Measurements from ENCODE around the gene BIRC7.

Gene BIRC7

DNA sequence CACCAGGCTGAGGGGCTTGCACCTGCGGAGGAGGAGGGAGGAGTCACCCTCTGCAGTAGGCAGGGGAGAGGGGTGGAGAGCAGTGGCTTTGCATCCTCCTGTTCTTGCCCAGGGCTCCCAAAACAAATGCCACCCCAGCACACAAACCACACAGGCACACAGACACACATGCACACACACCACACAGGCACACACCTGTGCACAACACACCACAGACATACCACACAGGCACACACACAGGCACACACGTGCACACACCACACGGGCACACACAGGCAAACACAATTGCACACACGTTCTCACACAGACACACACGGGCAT is 46.4 kb upstream of the BIRC7 start:
- no peak for DNase-seq (ENCODE audit: insufficient read length, low spot score)
- no peak for FAIRE-seq
- TF ChIP-seq, protein P1, sequence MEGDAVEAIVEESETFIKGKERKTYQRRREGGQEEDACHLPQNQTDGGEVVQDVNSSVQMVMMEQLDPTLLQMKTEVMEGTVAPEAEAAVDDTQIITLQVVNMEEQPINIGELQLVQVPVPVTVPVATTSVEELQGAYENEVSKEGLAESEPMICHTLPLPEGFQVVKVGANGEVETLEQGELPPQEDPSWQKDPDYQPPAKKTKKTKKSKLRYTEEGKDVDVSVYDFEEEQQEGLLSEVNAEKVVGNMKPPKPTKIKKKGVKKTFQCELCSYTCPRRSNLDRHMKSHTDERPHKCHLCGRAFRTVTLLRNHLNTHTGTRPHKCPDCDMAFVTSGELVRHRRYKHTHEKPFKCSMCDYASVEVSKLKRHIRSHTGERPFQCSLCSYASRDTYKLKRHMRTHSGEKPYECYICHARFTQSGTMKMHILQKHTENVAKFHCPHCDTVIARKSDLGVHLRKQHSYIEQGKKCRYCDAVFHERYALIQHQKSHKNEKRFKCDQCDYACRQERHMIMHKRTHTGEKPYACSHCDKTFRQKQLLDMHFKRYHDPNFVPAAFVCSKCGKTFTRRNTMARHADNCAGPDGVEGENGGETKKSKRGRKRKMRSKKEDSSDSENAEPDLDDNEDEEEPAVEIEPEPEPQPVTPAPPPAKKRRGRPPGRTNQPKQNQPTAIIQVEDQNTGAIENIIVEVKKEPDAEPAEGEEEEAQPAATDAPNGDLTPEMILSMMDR (IDR thresholded peaks at IDR 0.05; ENCODE audit: insufficient read depth, missing control alignments), result no peak

DNA sequence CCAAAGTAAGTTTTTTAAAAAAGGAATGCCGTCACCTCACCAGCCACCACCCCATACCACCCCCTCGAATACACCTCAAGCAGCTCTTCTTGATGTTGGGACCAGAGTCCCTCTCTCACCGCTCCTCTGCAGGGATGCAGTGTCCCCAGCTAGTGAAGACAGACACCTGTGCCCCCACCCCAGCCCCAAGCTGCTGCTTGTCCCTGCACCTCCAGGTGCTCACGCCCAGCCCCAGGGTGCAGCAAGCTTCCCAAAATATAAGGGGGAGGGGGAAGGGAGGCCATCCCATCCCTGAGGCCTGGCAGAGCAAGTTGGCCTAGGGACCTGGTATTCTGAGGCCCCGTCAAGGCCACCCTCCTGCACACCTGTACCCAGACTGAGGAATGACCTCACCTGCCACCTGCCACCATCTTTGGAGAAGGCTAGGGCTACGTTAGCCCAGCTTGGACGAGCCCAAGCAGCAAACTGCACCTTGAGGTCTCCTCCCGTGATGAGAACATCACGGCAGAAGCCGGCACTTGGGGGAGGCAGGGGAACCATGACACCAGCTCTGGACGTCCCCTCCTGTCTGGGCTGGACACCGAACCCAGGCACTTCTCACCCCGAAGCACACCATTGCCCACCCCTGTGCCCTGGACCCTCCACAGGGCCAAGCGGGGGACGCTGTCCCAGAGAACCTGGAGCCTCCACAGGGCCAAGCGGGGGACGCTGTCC is 45.7 kb upstream of the BIRC7 start:
- no peak for FAIRE-seq
- no peak for DNase-seq (ENCODE audit: insufficient read length, low spot score)
- TF ChIP-seq, protein P1 (IDR thresholded peaks at IDR 0.05; ENCODE audit: insufficient read depth, missing control alignments), result no peak

DNA sequence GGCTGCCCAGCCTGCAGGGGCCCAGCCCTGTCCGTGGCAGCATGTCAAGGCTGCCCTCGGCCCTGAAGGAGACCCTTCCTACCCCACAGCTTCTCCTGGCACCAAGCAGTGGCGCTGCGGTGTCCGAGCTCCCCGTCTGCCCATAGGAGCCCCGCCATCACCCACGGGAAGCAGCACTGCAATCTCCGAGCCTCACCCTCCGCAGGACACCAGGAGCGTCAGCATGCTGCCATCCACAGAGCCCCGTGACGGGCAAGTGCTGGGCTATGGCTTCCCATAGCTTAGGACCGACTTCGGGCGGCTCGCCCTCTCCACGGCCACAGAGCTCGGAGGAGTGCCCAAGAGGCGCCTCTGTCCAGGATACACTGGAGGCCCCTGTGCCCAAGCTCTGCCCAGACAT is 44.9 kb upstream of the BIRC7 start:
- TF ChIP-seq, protein P1 (IDR thresholded peaks at IDR 0.05; ENCODE audit: insufficient read depth, missing control alignments), result no peak
- DNase-seq (ENCODE audit: insufficient read length, low spot score) (no peak), FAIRE-seq (no peak)

DNA sequence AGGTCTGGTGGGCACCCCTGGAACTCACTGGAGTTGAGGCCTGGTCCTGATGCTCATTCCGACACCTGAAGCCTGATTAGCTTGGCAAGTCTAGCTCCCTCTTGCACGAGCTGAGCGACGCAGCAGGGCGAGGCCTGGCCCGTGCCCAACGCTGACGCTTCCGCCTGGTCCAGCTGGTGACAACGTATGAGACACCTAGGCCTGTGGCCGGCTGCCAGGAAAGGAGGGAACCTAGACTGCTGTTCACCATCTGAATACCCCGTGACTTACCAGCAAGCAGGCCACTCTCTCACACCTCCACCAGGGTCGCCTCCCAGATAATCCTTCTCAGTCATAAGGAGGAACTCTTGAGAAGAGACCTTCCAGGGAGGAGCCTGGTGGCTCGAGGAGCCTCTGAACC is 44.3 kb upstream of the BIRC7 start:
- DNase-seq (ENCODE audit: insufficient read length, low spot score) (no peak), FAIRE-seq (no peak)
- TF ChIP-seq, protein P1 (IDR thresholded peaks at IDR 0.05; ENCODE audit: insufficient read depth, missing control alignments), result no peak

DNA sequence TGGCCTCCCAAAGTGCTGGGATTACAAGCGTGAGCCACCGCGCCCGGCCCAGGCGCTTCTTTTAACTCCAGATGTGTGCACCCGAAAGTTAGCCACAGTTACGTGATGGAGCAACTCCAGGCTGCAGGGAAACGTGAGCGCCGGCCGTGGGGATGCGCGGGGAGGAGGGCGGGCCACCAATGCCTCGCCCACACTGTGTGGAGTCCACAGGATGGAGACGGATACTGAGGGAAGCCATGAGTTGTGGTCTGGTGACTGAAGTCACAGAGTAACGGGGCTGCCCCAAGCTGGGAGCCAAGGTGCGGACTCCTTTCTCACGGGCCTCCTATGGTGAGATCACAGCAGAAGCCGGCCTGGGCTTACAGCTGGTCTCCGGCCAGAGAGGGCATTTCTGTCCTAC is 43.0 kb upstream of the BIRC7 start:
- FAIRE-seq, result no peak
- DNase-seq (ENCODE audit: insufficient read length, low spot score), result no peak
- TF ChIP-seq, protein P1 (IDR thresholded peaks at IDR 0.05; ENCODE audit: insufficient read depth, missing control alignments), result no peak

DNA sequence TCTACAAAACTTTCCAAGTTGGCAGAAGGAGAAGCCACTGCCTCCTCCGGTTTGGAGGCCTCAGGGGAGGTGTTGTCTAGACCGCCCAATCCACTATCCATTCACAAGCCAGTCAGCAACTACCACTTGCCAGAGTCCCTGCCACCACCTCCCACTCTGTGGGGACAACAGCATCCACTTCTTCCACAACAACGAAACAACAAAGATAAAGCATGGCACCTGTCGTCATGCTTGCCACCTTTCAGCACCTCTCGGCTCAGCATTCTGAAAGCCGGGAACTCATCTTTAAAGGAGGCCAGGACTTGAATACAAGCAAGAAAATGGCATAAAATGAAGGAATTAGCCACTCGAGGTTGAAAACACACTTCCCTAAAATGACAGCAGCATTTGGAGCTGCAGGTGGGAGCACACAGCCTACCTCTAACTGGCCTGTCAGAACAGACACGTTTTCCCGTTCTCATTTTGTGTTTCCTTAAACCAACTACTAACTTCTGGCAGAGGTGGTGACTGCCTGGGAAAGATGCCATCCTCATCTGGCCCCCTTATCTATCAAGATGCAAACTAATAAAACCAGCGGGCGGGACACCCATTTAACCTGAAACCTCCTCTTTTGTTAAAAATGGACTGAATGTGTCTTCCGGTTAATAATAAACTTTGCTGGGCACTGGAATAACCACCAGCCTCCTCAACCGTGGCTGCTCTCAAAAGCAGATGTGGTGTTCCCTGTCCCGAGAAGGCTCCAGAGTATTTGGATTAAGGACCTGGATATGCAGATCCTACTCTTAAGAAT is 41.5 kb upstream of the BIRC7 start:
- TF ChIP-seq, protein P1 (IDR thresholded peaks at IDR 0.05; ENCODE audit: insufficient read depth, missing control alignments), result no peak
- no peak for DNase-seq (ENCODE audit: insufficient read length, low spot score)
- no peak for FAIRE-seq

DNA sequence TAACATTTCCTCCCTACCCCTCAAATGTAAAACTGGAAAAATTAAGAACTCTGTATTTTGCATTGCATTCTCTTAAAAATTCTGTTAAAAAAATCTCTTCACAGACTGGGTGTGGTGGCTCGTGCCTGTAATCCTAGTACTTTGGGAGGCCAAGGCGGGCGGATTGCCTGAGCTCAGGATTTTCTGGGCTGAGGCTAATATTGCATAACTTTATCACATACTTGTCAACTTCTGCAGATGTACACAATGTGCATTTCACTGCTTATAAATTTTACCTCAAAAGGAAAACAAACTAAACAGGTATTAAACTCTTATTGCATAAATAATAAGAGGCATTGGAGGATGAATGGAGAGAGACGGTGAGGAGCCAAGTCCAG is 40.9 kb upstream of the BIRC7 start:
- TF ChIP-seq, protein P1 (IDR thresholded peaks at IDR 0.05; ENCODE audit: insufficient read depth, missing control alignments), result no peak
- DNase-seq (ENCODE audit: insufficient read length, low spot score), result no peak
- no peak for FAIRE-seq
